Measurements from ENCODE around the gene TNS1. TPM values are rescaled to one million over a fixed set of nuclear protein-coding genes. Genes with fewer than 3 reads are reported as not detected.

Gene TNS1
- polyA plus RNA-seq, 3 donors, result 0.26 to 1.6 (median 1.5) TPM

- H3K4me3 ChIP-seq (replicated peaks in 1 of 3; ENCODE audit: low read depth in 2 of 3, low read length in 3 of 3), result peak overlapping the region in 1 of 3 experiments; percentile 75
- peak overlapping the region in 2 of 7 donors; percentile 38 to 39 for H3K27ac Mint-ChIP-seq
Observed at GRCh38 chr2:218033208-218033589, 30.4 kb upstream of the TNS1 start.

More at GRCh38 chr2:218033208-218033589, 30.4 kb upstream of the TNS1 start:
- Mint-ChIP-seq H3K27me3 (ENCODE audit: low read depth in 3 of 3) (peaks cover 0 to 7% (median 0%) of the 10 kb centered on the region in 3 donors), H3K9me3 (no peaks in the 10 kb centered on the region), H3K4me3 (peak overlapping the region; percentile 84 to 90), H3K36me3 (peaks cover 0 to 1% of the 10 kb centered on the region in 2 donors), H3K4me1 (peaks cover 48% of the 10 kb centered on the region)
- WGBS (ENCODE audit: insufficient coverage), result 90% methylated on average over 1 of the region's 1 CpG
- Histone ChIP-seq H3K36me3 (replicated peaks in 1 of 2; ENCODE audit: control insufficient read depth in 1 of 2, insufficient read depth in 2 of 2, low read length in 2 of 2) (no peaks in the 10 kb centered on the region), H4K20me1 (ENCODE audit: insufficient read depth, low read length) (no peaks in the 10 kb centered on the region), H3K9me3 (replicated peaks in 1 of 2; ENCODE audit: control insufficient read depth in 1 of 2, insufficient read depth in 1 of 2, low read length in 2 of 2) (no peaks in the 10 kb centered on the region), H3K27ac (ENCODE audit: low read depth in 1 of 2, low read length in 2 of 2) (no peak overlapping the region), H3K27me3 (ENCODE audit: control insufficient read depth in 2 of 2, insufficient read depth in 2 of 2, low read length in 2 of 2) (no peaks in the 10 kb centered on the region), H3K4me1 (ENCODE audit: control insufficient read depth in 1 of 2, insufficient read depth in 2 of 2, low read length in 2 of 2) (peaks cover 46 to 52% of the 10 kb centered on the region in 2 donors), H3K4me2 (replicated peaks; ENCODE audit: extremely low read depth, low read length, poor library complexity, severe bottlenecking) (peak overlapping the region; percentile 86), H2AFZ (ENCODE audit: insufficient read depth, low read depth, low read length, poor library complexity, severe bottlenecking) (peak overlapping the region; percentile 83), H3K79me2 (ENCODE audit: insufficient read depth, low read length) (peaks cover 37% of the 10 kb centered on the region), H3K9ac (ENCODE audit: insufficient read depth, low read length, poor library complexity, severe bottlenecking) (no peak overlapping the region)
- TF ChIP-seq CTCF (IDR thresholded peaks at IDR 0.05), result no peak
- intact Hi-C loops (cut with micrococcal nuclease), result loop anchor here (5.0 kb wide), 2 partner anchors 34 to 39 kb away; partner anchors contain the start of gene RUFY4 (in 1 of the 2)
- no peak for DNase-seq

Measured in CD14-positive monocyte (primary cell).